Kidney capillary endothelial cell (primary cell): Measurements from ENCODE around the gene MARCHF2.

Source experiments
- DNase-seq: peaks from one replicate; pipeline ENCODE4 v3.0.0-alpha.2; 2018; ENCODE audit warnings: low spot score

Gene MARCHF2

DNA sequence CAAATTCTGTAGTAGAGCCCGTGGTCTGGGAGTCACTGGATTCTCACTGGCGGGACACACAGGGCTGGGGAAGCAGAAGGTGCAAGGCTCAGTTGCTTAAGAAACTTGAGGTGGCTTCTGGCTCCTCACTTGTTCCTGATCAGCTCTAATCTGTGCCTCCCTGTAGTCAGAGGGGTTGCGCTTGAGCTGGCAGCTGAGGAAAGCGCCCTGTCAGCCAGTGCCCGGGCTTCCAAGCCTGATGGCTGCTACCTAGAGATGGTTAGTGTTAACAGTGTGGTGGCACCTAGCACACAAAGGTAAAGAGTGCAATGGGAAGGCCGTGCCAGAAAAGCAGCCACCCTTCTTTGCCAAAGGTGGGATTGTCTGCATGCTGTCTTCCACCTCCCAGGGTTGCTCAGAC, 40.5 kb downstream of the MARCHF2 start:
- no peak for DNase-seq

DNA sequence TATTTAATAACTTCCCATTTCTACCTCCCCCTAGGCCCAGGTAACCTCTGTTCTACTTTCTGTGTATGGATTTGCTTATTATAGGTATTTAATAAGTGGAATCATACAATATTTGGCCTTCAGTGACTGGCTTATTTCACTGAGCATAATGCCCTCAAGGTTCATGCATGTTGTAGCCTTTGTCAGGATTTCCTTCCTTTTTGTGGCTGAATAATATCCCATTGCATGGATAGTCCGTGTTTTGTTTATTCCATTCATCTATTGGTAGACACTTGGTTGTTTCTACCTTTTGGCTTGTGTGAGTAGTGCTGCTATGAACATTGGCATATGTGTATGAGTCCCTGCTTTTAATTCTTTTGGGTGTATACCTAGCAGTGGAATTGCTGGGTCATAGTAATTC, 41.1 kb downstream of the MARCHF2 start:
- no peak for DNase-seq

DNA sequence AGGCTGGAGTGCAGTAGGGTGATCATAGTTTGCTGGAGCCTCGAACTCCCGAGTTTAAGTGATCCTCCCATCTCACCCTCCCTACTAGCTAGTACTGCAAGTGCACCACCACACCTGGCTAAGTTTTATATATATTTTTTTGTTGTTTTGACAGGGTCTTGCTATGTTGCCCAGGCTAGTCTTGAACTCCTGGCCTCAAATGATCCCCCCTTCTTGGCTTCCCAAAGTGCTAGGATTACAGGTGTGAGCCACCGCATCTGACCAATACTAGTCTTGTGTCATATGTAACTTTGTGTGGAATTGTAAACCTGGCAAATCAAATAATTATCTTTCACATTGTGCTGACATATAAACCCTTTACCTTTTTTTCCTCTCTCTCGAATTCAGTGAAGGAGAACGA, 41.9 kb downstream of the MARCHF2 start:
- no peak for DNase-seq

DNA sequence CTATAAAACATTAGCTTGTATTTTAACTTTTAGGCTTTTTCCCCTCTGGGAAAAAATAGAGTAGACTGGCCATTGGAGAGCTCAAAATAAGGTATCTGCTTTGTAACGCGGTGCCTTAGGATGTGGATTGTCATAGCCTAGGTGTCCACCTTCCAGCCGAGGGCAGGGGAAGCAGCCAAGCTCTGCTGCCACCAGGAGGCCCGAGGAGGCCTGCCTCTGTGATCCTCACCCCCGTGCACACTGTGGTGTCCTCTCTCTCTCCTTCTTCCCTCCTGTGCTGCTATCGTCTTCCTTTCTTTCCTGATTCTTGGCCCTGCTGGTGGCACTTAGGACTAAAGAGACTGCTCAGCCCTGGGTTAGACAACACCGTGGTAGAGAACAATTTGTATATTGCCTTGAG, 43.0 kb downstream of the MARCHF2 start:
- DNase-seq = no peak

DNA sequence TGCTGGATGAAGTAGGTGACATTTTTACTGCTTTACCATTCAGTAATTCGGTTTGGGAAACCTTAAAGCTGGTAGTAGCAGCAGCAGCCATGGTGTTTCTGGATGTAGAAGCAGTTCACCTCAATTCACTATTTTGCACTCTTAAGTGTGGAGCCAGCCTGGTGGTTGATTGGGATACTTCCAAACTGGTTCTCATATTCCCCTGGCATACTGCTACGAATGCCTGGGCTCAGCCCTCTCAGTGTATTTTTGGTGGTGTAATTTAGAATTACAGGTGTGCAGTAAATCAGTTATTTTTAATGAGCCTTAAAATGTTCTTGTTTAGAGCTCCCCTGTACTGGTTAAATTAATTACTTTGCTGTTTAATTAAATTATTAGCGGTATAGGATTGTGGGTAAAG, 44.1 kb downstream of the MARCHF2 start:
- no peak for DNase-seq

DNA sequence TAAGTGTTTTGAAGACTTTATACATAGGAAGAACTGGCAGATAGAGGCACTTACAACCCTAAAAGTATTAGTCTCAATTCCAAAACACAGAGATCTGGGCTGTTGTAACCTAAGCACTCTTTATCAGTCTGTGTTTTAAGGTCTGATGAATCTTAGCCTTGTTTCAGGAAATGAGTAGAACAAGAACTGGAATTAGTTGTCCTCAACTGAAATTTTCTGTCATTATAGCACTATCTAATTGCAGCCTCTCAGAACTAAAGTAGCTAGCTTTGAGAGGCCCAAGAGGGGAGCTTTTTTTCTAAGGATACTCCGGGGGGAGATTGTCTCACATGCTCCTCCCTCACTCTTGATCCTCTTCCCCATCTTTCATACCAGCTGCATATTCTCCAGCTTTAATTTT, 44.7 kb downstream of the MARCHF2 start:
- DNase-seq = no peak

DNA sequence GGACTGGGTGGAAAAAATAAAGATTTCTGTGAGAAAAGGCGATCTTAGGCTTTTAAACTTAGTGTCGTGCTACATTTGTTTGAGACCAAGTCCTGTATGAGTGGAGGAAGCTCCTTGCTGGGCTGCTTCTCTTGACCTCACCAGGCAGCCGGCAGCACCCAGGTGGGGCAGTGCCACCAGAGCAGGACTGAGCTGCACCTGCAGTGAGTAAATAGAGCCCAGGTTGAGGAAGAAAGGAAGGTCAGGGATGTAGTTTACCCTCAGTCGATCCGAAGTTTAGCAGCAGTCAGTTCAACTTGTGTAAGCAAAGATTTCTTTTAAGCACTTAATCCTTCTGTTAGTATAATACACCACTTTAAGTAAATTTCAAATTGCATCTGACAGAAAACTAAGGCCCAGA, 45.3 kb downstream of the MARCHF2 start:
- DNase-seq = no peak

DNA sequence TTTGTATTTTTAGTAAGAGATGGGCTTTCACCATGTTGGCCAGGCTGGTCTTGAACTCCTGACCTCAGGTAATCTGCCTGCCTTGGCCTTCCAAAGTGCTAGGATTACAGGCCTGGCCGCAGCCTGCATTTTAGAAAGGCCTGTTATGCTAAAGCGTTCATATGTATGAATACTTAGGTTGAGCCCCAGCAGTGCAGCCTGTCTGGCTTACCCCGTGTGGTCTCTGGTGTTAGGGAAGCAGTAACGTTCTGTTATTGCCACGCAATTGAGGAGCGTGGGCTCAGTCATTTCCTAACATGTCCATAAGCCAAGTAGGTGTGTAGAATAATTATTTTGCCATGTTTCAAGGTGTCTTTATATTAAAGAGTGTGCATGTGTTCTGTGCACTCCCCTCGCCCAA, 46.0 kb downstream of the MARCHF2 start:
- no peak for DNase-seq

DNA sequence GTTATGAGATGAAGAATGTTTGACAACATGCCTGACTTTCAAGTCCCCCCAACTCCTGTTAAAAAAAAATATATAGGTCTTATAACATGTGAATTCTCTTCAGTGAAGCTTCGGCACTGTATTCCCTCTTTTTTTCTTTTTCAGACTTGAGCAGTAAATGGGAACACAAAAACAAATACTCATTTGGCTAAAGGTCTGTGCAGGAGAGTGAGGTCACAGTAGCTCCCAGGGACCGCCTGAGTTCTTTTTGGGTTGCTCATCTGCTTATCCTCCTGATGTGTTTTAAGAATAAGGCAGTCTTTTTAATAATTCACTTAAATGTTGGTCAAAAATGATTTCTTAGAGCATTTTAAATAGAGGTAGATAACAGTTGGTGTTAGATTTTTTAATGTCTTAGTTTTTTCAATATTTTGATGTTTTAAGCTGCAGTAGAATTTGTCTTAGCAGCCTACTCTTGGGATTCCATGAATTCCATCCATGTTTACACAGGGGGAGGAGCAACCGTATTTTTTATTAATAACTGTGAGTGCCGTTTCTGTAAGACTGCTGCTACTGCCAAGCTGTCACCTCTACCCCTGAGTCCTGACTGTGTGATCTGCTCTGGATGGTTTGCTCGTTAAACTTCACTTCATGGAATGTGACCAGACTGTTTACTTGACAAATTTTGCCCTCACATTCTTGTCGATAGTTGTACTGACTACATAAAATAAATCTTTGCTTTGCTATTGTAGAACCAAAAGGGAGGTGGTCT, 46.6 kb downstream of the MARCHF2 start:
- DNase-seq = no peak

DNA sequence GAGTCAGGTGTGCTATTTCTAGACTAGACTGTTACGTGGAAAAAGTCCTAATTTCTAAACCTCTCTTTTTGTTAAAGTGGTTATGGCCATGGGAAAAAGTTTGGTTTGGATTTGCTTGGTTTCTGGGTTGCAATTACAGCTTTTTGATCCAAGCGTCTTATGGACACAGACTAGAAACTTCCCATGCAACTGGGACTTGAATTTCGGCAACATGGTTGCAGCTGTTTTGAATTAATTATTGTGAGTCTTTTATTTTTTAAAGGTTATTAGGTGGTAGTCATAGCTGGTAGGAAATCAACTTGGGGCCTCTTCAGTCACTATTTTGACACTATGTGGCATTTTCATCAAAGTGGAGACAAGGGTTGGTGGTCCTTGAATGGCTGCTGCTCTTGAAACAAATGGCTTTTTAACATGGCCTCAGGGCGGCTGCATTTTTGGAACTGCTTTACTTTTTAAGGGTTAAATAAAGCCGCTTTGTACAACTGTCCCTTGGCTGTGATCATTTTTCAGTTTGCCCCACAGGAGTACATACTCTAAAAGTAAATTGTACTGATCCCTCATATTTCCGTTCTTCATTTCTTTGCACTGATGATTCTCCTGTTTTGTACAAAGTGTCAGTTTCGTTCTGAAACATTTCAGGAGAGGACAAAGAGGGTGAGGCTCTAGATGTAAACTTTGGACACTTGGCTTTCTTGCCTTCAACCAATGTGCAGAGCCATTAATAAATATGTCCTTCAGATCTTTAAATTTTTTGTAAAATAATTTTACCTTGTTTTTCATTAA, 47.6 kb downstream of the MARCHF2 start:
- DNase-seq = no peak

DNA sequence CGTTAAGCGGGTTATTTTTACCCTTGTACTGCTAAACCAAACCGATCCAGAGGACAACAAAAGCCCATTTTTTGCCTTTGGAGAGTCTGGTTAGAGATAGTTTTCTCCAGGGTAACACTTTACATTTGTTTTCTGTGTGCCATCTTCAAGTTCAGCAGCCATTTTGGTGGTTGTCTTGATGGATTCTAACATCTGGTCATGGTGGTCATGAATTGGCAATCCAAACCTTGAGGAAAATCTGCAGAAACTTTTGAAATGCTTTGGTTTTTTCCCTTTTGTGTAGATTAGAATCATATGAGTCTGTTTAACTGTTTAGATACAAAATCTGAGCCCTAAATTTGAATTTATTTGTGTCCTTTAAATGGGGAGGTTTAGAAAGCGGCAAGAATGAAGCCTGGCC, 48.3 kb downstream of the MARCHF2 start:
- DNase-seq = no peak

DNA sequence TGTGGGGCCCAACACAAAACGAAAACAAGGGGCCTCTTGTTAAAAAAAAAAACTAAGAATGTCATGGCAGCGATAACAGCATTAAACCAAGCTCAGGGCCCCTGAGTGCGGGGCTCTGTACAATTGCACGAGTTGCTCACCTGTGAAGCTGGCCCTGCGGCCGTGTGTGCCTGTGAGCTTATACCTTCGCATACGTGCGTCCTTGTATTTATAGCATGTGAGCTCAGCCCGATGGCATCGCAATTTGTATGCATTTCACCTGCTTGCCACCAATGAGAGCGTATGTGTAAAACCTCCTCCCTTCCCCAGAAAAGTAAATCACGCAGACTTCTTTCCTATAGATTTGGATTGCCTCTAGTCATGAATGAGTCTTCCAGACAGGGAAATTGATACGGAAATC, 48.8 kb downstream of the MARCHF2 start:
- DNase-seq = no peak

DNA sequence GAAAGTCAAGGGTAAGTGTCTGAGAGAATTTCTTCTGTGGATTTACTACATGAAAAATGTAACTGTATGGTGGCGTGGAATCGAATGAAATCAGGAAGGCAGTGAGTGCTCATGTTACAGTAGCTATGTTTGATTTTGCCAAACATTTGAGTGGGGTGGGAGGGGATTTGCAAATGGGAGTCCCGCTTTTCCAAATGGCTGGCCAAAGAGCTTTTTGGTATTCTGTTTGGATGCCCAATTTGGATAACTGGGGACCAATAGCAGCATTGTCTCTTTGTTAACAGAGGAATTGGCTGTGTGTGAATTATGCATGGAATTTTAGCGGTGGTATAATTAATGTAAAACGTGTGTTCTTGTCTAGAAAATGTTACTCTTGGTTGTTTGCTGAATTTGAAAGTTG, 49.5 kb downstream of the MARCHF2 start:
- no peak for DNase-seq

DNA sequence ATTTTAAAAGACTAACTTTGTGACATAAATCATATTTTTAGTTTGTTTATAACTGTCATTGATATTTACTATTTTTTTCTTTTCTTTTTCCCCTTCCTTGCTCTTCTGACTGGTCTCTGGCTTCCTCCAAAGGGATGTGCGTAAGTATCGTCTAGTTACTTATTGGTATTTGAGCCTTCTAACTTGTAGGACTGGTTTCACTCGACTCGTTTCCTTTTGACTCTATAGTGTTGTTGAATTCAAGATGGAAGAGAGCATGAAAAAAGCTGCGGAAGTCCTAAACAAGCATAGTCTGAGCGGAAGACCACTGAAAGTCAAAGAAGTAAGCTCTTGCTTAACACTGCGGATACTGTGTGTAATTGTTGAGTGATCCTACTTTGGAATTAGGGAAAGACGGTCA, 50.3 kb downstream of the MARCHF2 start:
- no peak for DNase-seq

DNA sequence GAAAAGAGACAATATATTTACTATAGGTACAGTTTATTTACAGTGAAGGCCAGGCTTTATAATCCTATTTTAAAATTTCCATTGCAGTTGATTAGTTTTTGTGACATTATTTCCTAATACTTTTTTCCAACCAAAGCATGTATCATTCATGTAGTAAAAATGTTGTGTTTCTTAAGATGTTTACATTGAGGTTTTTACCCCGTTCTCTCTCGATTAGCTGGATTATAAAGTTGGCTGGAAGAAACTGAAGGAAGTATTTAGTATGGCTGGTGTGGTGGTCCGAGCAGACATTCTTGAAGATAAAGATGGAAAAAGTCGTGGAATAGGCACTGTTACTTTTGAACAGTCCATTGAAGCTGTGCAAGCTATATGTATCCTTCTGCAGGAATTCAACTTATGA, 52.9 kb downstream of the MARCHF2 start:
- no peak for DNase-seq

DNA sequence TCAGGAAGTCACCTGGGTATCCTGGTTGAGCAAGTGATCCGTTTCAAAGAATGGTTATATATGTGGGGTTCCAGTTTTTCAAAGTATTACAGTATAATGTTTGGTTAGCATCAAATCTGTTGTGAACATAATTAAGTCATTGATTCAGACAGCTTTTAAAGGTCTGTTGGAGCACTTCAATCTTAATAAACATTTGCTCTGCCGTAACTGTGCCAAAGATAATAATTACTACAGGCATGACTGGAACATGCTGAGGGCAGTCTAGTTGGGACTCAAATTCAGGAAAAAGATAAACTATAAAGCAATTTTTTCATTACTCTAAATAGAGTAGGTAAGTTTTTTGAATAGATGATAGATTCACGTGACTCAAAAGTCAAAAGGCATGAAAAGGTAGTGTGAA, 55.0 kb downstream of the MARCHF2 start:
- DNase-seq = no peak

DNA sequence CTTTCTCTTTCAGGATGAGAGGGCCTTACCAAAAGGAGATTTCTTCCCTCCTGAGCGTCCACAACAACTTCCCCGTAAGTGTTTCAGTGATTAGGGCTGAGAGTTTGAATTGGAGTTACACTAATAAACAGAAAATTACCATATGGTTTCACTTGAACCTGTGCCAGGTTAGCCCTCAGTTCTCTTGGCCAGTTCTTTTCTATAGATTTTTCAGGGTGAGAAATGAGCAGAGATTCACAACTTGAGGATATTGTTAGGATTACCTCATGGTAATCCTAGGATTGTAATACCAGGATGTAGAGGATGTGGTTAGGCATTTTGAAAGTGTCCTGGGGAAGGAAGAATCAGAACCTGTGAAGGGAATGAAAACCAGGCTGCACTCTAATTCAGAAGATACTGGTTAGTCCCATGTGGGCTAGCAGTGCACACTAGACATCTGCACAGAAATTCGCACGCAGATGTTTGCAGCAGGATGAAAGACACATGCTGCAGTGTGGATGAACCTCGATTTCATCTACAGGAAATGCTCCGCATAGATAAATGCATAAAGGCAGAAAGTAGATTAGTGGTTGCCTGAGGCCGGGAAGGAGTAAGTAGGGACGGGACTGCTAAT, 55.8 kb downstream of the MARCHF2 start:
- no peak for DNase-seq

DNA sequence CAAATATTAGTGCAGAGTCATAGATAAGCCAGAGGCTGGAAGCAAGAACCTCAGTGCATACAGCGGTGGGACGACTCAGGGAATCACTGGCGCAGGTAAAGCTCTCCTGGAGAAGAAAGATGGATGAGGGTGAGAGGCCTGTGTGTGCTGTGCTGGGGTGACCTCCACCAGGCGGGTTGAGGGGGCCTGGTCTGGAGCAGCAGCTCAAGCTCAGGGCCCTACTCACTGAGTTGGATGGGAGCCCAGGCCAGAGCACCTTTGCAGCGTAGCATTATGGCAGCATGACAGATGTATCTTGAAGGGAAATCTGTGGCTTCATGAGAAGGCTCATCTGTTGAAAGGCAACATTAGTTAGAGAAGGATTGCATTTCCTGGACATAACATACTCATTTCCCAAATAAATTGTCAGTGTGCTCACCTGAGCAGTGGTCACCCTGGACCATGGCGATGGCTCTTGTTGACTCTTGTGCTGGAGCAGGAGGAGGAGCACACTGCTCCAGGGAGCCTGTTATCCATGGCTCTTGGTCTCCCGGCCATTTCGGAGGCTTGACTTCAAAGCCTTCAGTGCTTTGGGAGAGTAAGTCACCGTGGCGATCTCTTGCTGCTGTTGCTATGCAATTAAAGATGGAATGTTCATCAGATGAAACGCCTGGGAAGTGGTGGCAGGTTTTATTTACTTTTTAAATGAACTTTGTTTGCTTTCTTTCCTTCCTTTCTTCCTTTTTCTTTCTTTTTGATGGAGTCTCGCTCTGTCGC, 56.7 kb downstream of the MARCHF2 start:
- DNase-seq = no peak

DNA sequence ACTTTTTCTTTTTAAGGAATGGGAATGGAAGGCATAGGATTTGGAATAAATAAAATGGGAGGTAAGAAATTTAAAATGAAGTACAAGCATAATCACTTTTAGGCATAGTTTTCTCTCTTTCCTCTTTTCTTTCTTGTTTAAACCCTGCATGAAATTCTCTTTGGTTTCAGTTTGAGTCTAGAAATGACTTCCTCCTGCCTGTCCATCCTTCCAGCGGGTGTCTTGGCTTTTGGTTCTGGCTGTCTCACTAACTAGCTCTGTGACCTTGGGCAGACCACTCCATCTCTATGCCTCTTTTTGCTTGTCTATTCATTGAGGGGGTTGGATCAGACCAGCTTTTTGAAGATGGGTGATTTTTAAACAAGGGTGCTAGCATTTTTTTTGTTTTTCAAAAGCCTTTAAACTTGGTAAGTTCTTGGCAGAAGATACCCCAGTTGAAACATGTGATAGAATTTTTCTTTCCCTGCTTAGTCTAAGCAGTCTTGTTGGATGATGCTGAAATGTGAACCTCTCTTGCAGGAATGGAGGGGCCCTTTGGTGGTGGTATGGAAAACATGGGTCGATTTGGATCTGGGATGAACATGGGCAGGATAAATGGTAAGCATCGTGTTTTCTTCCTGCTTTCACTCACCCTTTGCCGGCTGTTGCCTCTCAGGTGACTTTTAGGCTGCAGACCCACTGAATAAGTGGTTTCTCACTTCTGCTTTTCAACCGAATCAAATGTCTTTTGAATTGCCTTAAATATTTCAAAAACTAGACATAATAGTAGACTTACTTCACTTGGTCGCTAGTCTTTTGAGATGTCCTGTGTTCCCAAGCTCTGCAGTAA, 60.8 kb downstream of the MARCHF2 start:
- no peak for DNase-seq

DNA sequence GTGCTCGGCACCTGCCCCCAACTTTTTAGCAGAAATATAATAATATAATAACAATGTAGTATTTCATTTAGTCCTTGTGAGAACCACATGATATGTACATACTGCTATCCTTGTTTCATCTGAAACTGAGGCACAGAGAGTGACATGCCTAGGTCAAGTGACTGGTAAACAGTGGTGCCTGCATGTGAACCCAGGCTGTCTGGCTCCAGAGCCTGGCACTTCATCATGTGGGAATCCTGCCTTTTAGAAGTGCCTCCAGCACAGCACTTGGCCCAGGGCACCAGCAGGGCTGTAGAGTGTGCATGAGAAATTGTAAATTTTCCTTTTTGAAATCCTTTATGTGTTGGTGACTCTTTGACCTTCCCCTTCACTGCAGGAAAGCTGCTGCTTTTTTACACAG, 61.9 kb downstream of the MARCHF2 start:
- no peak for DNase-seq

DNA sequence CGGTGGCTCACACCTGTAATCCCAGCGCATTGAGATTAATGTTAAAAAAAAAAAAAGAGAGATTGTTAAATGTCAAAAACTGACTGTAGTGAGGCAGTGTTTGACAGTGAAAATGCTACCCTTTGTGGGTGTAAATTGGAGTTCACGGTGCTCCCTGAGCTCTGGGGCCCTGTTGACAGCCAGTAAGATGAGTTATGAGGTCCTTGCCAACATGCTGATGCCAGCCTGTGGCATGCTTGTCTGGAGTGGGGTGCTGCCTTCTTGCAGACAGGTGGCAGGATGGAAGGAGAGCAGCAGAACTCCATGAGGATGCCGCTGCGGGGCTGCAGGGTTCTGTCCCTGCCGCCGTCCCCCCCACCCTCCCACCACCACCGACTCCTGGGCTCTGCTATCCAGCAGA, 63.4 kb downstream of the MARCHF2 start:
- no peak for DNase-seq

DNA sequence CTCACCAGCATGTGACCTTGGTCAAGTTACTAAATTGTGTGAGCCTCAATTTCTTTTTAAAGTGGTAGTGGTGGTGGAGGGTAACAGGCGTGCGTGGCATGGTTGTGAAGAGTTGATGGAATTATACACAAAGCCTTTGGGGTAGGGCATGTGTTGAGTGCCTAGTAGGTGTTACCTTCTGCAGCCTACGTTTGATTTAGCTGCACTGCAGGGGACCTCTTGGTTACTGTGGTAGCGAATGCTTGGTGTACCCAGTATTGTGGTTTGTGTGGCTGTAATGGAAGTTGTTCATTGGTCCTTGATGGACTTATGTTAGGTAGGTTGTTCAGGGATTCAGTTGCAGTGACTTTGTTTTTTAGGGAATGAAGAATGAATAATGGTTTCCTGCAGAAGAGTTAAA, 64.8 kb downstream of the MARCHF2 start:
- no peak for DNase-seq
